GM21515 (cell line): ENCODE data around the gene WDR59.

Experiments used
- ATAC-seq: cut with Tn5 transposase; IDR thresholded peaks from one replicate; pipeline ENCODE4 v1.9.1; 2021; ENCODE audit not compliant: unreplicated experiment

WDR59 gene

DNA sequence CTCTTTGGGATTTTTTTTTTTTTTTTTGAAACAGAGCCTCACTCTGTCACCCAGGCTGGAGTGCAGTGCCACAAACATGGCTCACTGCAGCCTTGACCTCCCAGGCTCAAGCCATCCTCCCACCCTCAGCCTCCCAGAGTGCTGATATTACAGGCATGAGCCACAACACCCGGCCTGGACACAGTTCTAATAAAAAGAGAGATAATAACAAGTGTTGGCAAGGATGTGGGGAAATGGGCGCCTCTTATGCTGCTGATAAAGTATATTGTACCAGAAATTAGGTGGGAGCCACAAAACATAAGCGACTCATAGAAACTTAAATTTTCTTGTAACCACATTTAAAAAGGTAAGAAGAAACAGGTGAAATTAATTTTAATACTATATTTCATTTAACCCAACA lies 159.9 kb downstream of the WDR59 start:
- ATAC-seq, result no peak
